Ovary (tissue), 9 donors: ENCODE data around the gene TUG1. TPM values are rescaled to one million over a fixed set of nuclear protein-coding genes. Genes with fewer than 3 reads are reported as not detected.

Source experiments
- DNase-seq, 5 donors: peaks; one replicate each; pipeline ENCODE4 v3.0.0-alpha.2; 2019 to 2020
- H3K27ac ChIP-seq, 2 donors: fragments of 200-600 bp; one replicate each; pipeline versions ENCODE4 v1.5.1 to v1.8.0; 2019 to 2022
- H3K27me3 ChIP-seq: fragments of 200-600 bp; one replicate; pipeline ENCODE4 v1.8.0; 2022
- H3K36me3 ChIP-seq: fragments of 200-600 bp; sonication (generic); one replicate; pipeline ENCODE4 v1.5.1; 2019
- H3K4me1 ChIP-seq: one replicate; pipeline ENCODE4 v1.8.1; 2013; ENCODE audit warnings: mild to moderate bottlenecking, moderate library complexity; ENCODE audit not compliant: insufficient read depth
- H3K4me3 ChIP-seq: fragments of 200-600 bp; sonication (generic); one replicate; pipeline ENCODE4 v1.5.1; 2017
- H3K9me3 ChIP-seq, 2 donors: fragments of 200-600 bp in 1 of 2; sonication (generic) in 1 of 2; one replicate each; pipeline versions ENCODE4 v1.5.1 to v1.8.1; 2013 to 2019; ENCODE audit warnings: mild to moderate bottlenecking in 1 of 2, moderate library complexity in 1 of 2
- EP300 ChIP-seq: sonication (generic); formaldehyde crosslinking; IDR thresholded peaks from one replicate; pipeline ENCODE4 v1.6.1; 2017; ENCODE audit warnings: antibody characterized with exemption
- POLR2A ChIP-seq: fragments of 450-650 bp; IDR thresholded peaks from one replicate; pipeline ENCODE4 v1.6.1; 2017; ENCODE audit warnings: antibody characterized with exemption, mild to moderate bottlenecking, moderate library complexity
- WGBS, 3 donors: extraction: QIAGEN DNeasy Blood & Tissue Kit in 1 of 3; methylation state at CpG; one replicate each; pipeline versions ENCODE4 v1.1.5 to v1.1.7; 2013 to 2017; 5-methylcytosine and 5-hydroxymethylcytosine counted together
- intact Hi-C, 4 donors: fragments of 100-400 bp; cut with DNase I; formaldehyde crosslinking; loops; one replicate each; pipeline versions ENCODE4 v1.11.0 to v1.15.1; 2022 to 2023
- polyA plus RNA-seq, 2 donors: library from polyadenylated mRNA; stranded (reverse); fragments of 200-250 nt in 1 of 2; fragments of 350-450 nt in 1 of 2; fragmentation: Illumina TruSeq in 1 of 2; extraction: RNeasy Lipid Tissue Mini Kit (QIAGEN cat#74804) in 1 of 2; gene quantifications; one replicate each; pipeline ENCODE4 v1.2.3, GENCODE V29; 2013 to 2014
- total RNA-seq, 7 donors: library from RNA; depleted of rRNA in 2 of 7; stranded (reverse); fragments of >200 nt in 2 of 7; fragmentation: NEBNext Ultra II Directional in 3 of 7; extraction: Animal tissue kit (Norgen Biotek cat#: 25700) in 3 of 7; gene quantifications; one replicate each; pipeline versions ENCODE4 v1.1.0 to v1.2.4, GENCODE V29; 2016 to 2023
- TF ChIP-seq, protein P1 (sequence below), 3 donors: fragments of 450-650 bp in 2 of 3; fragments of 200-600 bp in 1 of 3; IDR thresholded peaks; one replicate each; pipeline versions ENCODE4 v1.5.1 to v1.8.0; 2016 to 2022; ENCODE audit warnings: antibody characterized with exemption in 3 of 3, mild to moderate bottlenecking in 1 of 3
- donor health status: DM: no; HTN: no; CAD: no; lungs with moderate emphysema.
- donor health status: DM: no; HTN: no; CAD: no.
- donor health status: Bipolar disorder and iron deficiency.
- donor health status: DM: yes; HTN: yes; CAD: no.
- donor health status: DM: no; HTN: no; CAD: no.
- donor health status: DM: yes; HTN: yes; CAD: no.

Gene TUG1
- total and polyA plus RNA-seq, 9 donors, result 44.9 to 114 (median 78.7) TPM

DNA sequence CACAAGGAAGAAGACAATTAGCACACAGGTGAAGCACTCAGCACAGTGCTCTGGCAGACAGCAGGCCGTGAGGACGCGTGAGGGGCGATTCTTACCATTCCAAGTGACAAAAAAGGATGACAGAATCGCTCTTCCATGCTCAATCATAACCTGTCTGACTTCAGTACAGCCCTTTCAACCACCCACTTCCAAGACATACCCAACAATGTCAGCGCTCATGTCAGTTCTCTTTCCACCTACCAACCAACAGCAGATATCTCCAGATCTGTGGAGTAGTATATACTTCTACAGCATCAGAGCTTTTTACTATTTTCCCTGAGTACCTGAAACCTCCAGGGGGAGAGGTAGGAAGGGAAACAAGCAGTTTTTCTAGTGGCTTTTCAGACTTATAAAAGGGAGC is 40.7 kb upstream of the TUG1 start:
- 92 to 96% (median 92%) methylated on average over 6 of the region's 6 CpGs for WGBS, 3 donors
- TF ChIP-seq EP300 (no peak), POLR2A (no peak)
- TF ChIP-seq, protein P1, sequence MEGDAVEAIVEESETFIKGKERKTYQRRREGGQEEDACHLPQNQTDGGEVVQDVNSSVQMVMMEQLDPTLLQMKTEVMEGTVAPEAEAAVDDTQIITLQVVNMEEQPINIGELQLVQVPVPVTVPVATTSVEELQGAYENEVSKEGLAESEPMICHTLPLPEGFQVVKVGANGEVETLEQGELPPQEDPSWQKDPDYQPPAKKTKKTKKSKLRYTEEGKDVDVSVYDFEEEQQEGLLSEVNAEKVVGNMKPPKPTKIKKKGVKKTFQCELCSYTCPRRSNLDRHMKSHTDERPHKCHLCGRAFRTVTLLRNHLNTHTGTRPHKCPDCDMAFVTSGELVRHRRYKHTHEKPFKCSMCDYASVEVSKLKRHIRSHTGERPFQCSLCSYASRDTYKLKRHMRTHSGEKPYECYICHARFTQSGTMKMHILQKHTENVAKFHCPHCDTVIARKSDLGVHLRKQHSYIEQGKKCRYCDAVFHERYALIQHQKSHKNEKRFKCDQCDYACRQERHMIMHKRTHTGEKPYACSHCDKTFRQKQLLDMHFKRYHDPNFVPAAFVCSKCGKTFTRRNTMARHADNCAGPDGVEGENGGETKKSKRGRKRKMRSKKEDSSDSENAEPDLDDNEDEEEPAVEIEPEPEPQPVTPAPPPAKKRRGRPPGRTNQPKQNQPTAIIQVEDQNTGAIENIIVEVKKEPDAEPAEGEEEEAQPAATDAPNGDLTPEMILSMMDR (IDR thresholded peaks at IDR 0.05), result no peak
- intact Hi-C loops, result loop anchor here in 3 of 4 donors (10.0 kb wide), 2 partner anchors 154 to 294 kb away; partner anchors contain the start of gene SLC35E4 (in 3 of the 3)

DNA sequence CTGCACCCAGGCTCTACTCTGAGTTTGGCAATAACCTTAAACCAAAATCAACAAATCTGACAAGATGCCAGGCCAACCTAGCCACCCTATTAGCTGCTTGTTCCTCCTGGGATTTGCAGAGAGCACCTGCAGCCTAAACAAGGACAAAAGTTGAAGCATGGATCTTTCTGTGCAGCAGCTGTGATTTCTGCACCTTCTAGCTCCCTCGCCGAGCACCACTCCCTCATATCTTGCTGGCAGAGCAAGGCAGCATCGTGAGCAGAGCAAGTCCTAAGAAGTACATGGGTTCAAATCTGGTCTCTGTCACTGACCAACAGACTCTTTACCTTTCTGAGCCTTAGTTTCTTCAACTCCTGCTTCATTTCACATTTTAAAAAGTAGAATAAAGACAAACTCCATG is 38.8 kb upstream of the TUG1 start:
- H3K9me3 ChIP-seq, result no peaks in the 10 kb centered on the region
- TF ChIP-seq EP300, result no peak
- TF ChIP-seq, protein P1 (IDR thresholded peaks at IDR 0.05), result no peak
- TF ChIP-seq POLR2A, result no peak
- DNase-seq, result no peak
- H3K27ac ChIP-seq, result no peak overlapping the region
- no peaks in the 10 kb centered on the region for H3K36me3 ChIP-seq
- no peaks in the 10 kb centered on the region for H3K27me3 ChIP-seq
- no peaks in the 10 kb centered on the region for H3K4me1 ChIP-seq
- intact Hi-C loops, result no loop called here
- no peak overlapping the region for H3K4me3 ChIP-seq
- WGBS, 3 donors, result 71 to 86% (median 77%) methylated on average over 3 of the region's 3 CpGs

More for the DNA sequence above, 40.7 kb upstream of the TUG1 start:
- DNase-seq, result no peak
- no peaks in the 10 kb centered on the region for H3K9me3 ChIP-seq
- no peak overlapping the region for H3K27ac ChIP-seq
- H3K4me1 ChIP-seq, result no peaks in the 10 kb centered on the region
- H3K4me3 ChIP-seq, result no peak overlapping the region
- no peaks in the 10 kb centered on the region for H3K36me3 ChIP-seq
- H3K27me3 ChIP-seq, result no peaks in the 10 kb centered on the region

DNA sequence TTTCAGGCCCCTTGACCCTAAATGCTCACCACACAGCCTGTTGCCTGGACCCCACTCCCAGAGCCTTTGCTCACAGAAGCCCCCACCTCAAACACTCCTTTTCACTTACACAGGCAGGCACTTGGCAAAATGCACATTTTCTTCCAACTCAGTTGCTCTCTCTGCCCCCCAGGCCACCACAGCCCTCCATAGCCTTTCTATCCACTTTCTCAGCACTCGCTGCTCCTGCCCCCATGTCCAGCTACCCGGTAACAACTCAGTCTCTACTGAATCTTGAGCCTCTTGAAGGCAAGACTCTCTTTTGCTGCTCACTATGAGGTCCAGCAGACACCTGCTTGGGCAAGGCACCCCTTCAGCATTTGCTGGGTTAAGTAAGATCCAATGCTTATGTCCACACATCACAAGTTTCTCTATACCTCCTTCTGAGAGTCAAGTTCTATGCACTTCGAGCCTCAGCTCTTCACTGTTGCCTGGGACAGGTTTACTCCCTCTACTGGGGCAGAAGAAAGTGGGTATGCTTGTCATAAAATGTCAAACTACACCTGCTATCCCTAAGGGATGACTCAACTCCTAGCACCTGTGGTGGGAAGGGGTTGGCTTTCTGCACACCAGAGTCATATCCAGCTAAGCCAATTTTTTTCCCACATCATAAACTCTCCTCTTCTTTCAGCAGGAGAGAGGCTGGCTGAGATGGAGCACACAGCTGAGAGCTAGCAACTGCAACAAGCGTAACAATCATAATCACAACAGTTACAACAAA is 37.3 kb upstream of the TUG1 start:
- TF ChIP-seq EP300, result no peak
- no peak for TF ChIP-seq POLR2A
- TF ChIP-seq, protein P1 (IDR thresholded peaks at IDR 0.05), result no peak
- Histone ChIP-seq H3K27ac (no peak overlapping the region), H3K9me3 (no peaks in the 10 kb centered on the region), H3K4me3 (no peak overlapping the region), H3K36me3 (no peaks in the 10 kb centered on the region), H3K27me3 (no peaks in the 10 kb centered on the region), H3K4me1 (no peaks in the 10 kb centered on the region)
- intact Hi-C loops, result no loop called here
- 93 to 95% (median 94%) methylated on average over 4 of the region's 4 CpGs for WGBS, 3 donors
- DNase-seq, result no peak

DNA sequence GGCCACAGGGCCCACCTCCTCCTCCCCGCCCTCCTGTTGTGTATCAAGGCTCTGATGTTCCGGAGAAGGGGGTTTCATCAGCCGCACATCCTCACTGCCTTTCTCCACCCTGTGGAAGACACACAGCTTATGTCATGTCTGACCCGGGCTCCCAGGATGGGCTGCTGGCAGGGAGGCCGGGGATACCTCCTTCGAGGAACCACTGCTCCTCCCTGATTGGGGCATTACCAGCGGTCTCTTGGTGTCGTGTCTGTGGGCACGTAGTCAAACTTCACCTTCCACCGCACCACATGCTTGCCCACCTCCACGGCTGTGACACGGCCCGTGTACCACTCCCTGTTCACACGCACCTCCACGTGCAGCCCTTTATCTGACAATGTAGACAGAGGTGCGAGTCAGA is 36.4 kb upstream of the TUG1 start:
- intact Hi-C loops, result no loop called here
- TF ChIP-seq, protein P1 (IDR thresholded peaks at IDR 0.05), result no peak
- TF ChIP-seq EP300, result no peak
- TF ChIP-seq POLR2A, result no peak
- Histone ChIP-seq H3K4me3 (no peak overlapping the region), H3K27ac (no peak overlapping the region), H3K36me3 (no peaks in the 10 kb centered on the region), H3K27me3 (no peaks in the 10 kb centered on the region), H3K9me3 (no peaks in the 10 kb centered on the region), H3K4me1 (no peaks in the 10 kb centered on the region)
- no peak for DNase-seq
- 90 to 93% (median 91%) methylated on average over 16 of the region's 16 CpGs for WGBS, 3 donors
